SIG-M5 treated with dmso at 0.1 percent for 504 hours (cell line): ENCODE measurements around the gene DLGAP3.
"Not testable (repeated sequence)": the region's sequence is repeated elsewhere in the genome, so short reads cannot be mapped to it uniquely, and the experiment has no call there.

Source experiments
- DNase-seq: peaks from one replicate; lab custom pipeline; 2025; ENCODE audit not compliant: unreplicated experiment; lab: John Stamatoyannopoulos, UW

DLGAP3 gene, protein sequence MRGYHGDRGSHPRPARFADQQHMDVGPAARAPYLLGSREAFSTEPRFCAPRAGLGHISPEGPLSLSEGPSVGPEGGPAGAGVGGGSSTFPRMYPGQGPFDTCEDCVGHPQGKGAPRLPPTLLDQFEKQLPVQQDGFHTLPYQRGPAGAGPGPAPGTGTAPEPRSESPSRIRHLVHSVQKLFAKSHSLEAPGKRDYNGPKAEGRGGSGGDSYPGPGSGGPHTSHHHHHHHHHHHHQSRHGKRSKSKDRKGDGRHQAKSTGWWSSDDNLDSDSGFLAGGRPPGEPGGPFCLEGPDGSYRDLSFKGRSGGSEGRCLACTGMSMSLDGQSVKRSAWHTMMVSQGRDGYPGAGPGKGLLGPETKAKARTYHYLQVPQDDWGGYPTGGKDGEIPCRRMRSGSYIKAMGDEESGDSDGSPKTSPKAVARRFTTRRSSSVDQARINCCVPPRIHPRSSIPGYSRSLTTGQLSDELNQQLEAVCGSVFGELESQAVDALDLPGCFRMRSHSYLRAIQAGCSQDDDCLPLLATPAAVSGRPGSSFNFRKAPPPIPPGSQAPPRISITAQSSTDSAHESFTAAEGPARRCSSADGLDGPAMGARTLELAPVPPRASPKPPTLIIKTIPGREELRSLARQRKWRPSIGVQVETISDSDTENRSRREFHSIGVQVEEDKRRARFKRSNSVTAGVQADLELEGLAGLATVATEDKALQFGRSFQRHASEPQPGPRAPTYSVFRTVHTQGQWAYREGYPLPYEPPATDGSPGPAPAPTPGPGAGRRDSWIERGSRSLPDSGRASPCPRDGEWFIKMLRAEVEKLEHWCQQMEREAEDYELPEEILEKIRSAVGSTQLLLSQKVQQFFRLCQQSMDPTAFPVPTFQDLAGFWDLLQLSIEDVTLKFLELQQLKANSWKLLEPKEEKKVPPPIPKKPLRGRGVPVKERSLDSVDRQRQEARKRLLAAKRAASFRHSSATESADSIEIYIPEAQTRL

DNA sequence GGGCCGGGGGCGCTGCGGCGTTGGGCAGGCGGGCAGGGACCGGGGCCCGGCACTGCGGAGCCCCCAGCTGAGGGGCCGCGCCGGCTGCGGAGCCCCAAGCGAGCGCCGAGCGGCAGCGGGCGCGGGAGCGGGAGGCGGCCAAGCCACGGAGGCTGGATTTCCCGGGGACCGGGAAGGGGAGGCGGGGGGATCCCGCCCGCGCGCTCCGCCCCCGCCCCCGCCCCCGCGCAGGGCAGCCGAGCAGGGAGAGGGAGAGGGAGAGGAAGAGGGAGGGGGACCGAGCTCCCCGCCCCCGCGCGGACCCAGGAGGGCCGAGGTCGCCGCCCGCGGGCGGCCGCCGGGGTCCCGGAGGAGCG is at the start of gene DLGAP3:
Gene DLGAP3, minus strand, starts transcription at position 154 of the 356 bp plus-strand sequence. CDS start 24,267 bp downstream, outside the sequence.
- DNase-seq: no peak

DNA sequence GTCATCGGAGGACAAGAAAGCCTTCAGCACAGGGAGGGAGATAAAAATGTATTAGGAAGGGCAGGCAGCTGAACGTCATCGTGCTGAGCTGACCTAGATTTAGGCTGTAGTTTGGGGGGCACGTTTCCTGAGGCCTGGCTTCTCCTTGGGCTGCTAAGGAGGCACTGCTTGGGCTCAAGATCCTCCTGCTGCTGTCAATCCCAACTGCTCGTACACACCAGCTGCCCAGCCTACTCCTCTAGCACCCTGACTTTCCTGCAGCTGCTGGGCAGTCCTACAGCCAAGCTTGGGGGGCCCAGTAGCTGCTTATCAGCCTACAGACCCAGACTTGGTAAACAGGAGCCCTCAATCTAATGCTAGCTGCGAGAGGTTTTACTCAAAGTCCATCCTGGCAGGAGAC is 49.5 kb upstream of the DLGAP3 start:
- DNase-seq: no peak

DNA sequence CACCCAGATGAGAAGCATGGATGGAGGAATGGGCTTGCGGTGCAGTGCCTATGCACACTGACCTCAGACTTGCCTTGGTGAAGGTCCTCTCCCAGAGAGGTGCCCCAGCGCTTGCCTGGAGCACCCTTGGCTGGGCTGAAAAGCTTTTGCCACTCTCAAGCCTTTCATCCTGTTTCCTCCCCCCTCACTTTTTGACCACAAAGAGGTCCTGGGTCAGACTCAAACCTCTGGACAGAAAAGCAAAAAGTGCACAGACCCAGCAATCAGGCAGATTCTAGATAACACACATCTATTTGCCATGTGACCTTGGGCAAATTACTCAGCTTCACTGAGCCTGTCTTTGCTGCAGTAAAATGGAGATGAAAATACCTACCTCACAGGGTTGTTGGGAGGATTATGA is 48.4 kb upstream of the DLGAP3 start:
- DNase-seq: no peak

DNA sequence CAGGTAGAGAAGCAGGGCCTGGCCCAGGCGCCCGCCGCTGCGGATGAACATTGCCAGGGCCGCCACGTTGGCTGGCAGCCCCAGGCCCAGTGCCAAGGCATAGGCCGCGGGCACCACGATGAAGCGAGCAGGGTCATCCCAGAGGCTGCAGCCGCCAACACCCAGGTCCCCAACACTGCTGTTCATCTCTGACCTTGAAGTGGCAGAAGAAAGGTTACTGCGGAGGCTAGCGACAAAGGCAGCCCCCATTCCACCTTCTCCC is 47.7 kb upstream of the DLGAP3 start:
- DNase-seq: no peak

DNA sequence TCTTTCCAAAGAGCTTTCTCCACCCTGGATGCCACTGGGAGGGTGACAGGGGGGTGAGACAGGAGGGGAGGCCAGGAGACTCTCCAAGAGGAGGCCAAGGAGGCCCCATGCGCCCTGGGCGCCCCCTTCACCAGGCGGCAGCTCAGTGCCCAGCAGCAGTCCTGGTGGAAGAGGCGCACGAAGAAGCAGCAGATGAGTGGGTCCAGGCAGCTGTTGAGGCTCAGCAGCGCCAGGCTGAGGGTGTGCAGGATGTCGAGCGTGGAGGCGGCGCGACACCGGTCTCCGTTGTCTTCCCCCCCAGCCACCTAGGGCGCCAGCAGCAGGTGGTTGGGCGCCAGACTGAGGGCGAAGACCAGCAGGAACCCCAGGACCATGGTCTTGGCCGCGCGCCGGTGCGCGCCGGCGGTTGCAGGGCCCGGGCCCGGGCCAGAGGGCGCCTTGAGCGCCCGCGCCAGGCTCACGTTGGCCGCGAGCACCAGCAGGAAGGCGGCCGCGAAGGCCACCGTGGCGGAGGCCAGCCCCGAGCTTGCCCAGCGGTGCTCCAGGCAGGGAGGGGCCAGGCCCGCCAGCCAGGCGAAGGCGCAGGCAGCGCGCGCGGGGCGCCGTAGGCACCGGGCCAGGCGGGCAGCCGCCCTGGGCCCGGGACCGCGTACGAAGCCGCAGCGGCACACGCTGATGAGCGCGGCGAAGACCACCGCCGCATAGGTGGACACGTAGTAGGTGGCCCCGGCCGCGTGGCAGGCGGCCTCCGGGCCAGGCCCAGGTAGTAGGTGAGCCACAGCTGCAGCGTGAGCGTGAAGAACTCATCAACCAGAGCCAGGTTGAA is 47.1 kb upstream of the DLGAP3 start:
- DNase-seq: no peak

DNA sequence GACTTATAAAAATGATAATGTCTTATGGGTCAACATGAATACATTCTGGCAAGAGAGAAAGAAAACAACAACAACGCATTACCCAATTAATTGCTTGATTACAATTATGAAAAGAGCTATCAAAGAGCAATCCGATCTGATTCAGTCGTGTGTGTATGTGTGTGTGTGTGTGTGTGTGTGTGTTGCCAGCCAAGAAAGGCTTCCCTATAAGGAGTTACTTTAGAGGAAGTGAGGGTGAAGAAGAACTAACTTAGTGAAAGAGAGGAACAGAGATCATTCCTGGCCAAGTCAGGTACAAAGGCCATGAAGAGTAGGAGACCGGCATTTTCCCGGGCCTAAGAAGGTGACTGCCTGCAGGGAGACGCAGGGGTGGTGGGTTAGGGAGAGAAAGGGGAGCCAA is 46.3 kb upstream of the DLGAP3 start:
- no peak for DNase-seq

DNA sequence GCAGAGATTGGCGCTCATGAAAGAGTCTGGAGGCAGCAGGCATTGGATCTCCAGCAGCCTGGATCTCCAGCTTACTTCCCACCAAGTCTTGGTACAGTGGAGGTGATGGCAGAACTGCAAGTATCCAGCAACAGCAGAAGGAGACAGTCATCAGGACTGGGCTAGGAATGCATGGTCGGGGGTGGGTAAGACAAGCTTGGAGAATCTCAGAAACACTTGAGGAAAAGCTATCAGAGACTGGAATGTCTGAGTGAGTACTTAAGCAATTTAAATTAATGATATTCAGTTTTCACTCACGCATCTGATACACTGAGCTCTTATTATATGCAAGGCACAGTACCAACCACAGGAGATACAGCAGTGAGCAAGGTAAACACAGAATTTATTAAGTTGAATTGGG is 45.9 kb upstream of the DLGAP3 start:
- DNase-seq: no peak

DNA sequence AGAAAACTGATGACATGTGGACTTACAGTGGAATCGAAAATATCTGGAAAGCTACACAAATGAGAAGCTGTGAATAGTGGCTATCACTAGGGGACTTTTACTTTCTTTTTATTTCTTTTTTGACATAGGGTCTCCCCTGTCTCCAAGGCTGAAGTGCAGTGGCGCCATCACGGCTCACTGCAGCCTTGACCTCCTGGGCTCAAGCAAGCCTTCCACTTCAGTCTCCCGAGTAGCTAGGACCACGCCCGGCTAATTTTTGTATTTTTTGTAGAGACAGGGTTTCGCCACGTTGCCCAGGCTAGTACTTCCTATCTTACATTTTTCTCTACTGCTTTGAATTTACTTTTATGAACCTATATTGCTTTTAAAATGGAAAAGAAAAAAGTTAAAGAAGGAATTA is 45.2 kb upstream of the DLGAP3 start:
- no peak for DNase-seq

DNA sequence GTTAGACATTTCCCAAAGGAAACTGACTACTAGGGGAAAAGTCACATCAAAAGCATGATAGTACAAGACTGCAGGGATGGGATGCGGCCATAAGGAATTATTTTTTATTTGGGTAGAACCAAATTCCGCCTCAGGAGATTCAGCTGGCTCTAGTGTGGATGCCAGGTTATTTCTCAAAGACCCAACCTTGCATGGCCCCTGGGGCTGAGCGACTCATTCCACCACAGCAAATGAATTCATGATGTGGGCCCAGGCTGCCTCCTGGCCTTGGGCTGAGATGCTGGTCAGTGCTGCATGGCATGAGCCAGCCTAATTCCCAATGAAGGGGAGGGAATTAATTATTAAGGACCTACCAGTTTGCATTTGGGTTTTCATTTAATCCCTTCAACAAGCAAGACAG is 43.9 kb upstream of the DLGAP3 start:
- no peak for DNase-seq

DNA sequence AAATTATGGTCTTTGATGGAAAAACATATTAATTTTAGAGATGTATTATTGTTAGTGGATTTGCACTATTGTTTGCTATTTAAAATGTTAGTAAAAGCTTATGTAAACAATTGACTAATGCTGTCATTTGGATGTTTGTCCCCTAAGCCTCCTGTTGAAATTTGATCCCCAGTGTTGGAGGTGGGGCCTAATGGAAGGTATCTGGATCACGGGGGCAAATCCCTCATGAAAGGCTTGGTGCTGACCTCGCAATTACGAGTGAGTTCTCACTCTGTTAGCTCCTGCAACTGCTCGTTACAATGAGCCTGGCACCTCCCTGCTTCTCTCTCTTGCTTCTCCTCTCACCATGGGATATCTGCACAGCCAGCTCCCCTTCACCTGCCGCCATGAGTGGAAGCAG is 41.4 kb upstream of the DLGAP3 start:
- DNase-seq: no peak

DNA sequence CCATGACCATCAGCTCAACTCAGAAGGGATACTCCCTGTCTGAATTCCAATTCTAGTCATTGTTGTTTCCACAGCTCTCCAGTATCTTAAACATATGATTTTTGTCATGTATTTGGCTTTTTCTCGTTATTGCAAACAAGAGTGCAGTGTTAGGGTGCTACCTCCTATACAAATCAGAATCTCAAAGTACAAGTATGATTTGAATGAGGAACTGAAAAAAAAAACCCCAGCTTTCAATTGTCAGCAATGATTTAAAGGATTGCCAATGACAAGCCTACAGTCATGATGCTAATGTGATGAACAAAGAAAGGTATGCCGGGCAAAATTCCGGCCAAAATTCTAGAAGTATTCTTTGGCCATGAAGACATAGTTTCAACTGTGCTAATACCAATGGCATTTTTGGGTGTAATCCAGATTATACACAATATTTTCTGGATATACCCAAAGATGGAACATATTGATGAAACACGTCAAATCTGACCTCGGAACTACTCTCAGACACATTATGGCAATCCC is 40.8 kb upstream of the DLGAP3 start:
- no peak for DNase-seq

DNA sequence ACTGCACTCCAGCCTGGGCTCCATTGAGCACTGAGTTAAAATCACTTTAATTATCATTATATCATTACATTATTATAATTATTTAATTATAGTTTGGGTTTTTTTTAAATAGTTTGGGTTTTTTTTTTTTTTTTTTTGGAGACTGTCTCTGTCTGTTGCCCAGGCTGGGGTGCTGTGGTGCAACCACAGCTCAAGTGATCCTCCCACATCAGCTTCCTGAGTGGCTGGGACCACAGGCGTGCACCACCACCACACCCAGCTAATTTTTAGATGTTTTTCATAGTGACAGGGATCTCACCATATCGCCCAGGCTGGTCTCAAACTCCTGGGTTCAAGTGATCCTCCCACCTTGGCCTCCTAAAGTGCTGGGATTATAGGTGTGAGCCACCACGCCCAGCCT is 38.8 kb upstream of the DLGAP3 start:
- not testable (repeated sequence) for DNase-seq

DNA sequence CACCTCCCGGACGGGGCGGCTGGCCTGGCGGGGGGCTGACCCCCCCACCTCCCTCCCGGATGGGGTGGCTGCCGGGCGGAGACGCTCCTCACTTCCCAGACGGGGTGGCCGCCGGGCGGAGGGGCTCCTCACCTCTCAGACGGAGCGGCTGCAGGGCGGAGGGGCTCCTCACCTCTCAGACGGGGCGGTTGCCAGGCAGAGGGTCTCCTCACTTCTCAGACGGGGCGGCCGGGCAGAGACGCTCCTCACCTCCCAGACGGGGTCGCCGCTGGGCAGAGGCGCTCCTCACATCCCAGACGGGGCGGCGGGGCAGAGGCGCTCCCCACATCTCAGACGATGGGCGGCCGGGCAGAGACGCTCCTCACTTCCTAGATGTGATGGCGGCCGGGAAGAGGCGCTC is 38.2 kb upstream of the DLGAP3 start:
- not testable (repeated sequence) for DNase-seq

DNA sequence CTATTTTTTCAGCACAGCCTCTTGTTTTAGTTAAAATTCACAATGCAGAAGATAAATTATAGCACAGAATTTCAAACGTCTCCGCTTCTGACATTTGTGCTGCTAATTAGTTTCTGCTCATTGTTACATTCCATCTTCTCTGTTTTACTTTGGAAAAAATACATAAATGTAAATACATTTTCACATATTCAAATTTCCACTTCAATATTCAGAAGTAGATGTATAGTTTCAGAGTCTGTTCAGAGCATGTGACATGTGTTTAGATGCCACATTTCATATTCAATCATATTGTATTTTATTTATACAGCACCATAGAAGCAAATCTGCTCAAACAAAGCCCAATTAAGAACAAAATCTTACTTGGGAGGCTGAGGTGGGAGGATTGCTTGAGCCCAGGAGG is 36.1 kb upstream of the DLGAP3 start:
- no peak for DNase-seq

DNA sequence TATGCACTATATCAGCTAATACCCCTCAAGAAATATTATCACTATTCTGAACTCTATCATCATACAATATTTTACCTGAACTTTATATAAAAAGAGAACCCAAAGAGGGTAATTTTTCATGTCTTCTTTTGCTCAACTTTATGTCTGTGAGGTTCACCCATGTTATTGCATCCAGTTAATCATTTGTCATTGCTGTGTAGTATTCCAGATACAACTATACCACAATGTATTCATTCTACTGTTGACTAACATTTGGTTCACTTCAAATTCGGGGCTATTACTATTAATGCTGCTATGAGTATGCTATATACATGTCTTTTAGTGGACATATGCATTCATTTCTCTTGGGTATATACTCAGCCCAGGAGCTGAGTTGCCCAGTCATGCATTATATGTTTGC is 21.0 kb upstream of the DLGAP3 start:
- DNase-seq: no peak

DNA sequence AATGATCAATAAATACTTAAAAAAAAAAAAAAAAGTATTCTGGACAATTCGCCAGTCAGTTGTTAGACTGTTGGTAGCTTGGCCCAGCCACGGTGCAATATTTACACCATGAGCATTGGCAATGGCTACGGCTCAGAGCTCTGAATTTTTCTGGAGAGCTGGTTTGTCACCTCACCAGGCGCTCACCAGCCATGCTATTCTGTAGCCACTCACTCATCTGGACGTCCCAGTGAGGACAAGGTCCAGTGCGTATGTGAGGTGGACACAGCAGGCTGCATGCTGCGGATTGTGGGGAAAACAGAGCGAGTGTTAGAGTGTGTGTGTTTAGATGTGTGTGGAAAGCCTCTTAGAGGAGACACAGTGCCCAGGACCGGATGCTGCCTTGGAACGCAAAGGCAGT is 19.3 kb upstream of the DLGAP3 start:
- DNase-seq: not testable (repeated sequence)

DNA sequence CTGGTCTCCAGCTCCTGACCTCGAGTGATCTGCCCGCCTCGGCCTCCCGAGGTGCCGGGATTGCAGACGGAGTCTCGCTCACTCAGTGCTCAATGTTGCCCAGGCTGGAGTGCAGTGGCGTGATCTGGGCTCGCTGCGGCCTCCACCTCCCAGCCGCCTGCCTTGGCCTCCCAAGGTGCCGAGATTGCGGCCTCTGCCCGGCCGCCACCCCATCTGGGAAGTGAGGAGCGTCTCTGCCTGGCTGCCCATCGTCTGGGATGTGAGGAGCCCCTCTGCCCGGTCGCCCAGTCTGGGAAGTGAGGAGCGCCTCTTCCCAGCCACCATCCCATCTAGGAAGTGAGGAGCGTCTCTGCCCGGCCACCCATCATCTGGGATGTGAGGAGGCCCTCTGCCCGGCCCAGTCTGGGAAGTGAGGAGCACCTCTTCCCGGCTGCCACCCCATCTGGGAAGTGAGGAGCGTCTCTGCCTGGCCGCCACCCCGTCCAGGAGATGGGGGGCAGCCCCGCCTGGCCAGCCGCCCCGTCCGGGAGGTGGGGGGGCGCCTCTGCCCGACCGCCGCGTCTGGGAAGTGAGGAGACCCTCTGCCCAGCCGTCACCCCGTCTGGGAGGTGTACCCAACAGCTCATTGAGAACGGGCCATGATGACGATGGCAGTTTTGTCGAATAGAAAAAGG is 18.3 kb upstream of the DLGAP3 start:
- DNase-seq: not testable (repeated sequence)

DNA sequence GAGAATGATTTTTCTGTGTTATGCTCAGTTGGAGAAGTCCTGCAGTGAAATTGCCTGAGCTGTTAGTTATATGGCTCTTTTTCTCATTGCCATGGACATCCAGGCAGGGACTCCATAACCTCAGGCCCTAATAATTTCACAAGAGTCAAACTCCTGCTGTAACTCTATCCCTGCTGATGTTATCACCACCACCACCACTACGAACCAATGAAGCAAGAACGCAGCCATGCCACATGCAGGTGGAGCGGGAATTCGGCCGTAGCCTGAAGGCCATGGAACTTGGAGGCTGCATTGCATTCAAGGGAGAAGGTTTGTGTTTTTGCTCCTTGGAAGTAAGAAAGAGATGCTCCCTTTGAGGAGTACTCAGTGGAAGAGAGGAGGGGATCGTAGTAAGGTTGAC is 16.8 kb upstream of the DLGAP3 start:
- DNase-seq: no peak

DNA sequence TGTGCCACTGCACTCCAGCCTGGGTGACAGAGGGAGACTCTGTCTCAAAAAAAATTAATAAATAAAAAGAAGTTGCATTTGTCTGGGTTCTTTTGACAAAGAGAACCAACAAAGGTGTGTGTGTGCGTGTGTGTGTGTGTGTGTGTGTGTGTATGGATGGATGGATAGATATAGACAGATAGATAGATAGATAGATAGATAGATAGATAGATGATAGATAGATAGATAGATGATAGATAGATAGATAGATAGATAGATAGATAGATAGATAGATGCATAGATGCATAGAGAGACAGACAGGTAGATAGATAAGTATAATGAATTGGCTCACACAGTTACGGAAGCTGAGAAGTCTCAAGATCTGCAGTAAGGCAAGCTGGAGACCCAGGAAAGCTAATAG is 12.3 kb upstream of the DLGAP3 start:
- not testable (repeated sequence) for DNase-seq

DNA sequence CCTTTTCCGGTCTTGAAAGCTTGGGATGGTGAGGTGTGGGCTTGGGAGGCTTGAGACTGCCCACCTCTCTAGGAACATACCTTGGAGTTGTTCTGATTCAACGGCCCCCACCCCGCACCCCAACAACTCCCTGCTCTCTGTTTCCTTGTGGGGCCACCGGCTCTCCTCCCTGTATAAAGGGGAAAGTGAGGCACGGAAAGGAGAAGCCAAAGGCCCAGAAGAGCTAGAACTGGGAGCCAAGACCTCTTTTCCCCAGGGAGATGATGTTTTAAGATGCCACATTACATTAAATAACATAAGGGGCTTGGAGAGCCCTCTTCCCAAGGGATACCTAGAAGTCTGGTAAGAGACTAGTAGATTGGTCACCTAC is 1.2 kb upstream of the DLGAP3 start:
- no peak for DNase-seq
